ENCODE results near the gene ADAM23. TPM values are rescaled to one million over a fixed set of nuclear protein-coding genes. Genes with fewer than 3 reads are reported as not detected.

Gene ADAM23
- total and polyA plus RNA-seq, 8 donors, result 0.85 to 3.9 (median 1.4) TPM; not detected in 1

DNA sequence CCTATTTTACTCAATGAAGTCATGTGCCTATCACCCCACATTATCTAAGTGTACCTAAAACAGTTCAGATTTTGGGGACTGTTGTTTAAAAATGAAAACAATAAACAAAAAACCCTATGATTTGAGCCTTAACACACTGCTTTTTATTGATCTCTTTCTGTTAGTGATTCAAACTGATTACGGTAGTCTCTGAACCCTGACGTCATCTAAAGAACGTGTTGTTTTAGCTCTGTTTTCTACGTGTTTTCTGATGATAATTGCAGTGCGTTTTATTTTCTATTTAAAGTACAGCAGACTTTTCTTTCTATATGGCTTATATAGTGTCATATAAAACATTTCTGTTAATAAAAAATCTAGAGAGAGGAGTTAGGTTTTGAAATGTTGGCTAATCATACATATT lies 105.1 kb downstream of the ADAM23 start:
- H3K36me3 ChIP-seq, result no peaks in the 10 kb centered on the region
- H3K9me3 ChIP-seq, result no peaks in the 10 kb centered on the region
- no peaks in the 10 kb centered on the region for H3K4me1 ChIP-seq
- intact Hi-C loops (cut with DNase I; ENCODE audit: low total_unique reads), result no loop called here
- no peak overlapping the region for H3K27ac ChIP-seq
- no peak for TF ChIP-seq EP300 (IDR thresholded peaks at IDR 0.05)
- TF ChIP-seq POLR2AphosphoS5 (IDR thresholded peaks at IDR 0.05), result no peak
- no peak for TF ChIP-seq POLR2A (IDR thresholded peaks at IDR 0.05)
- TF ChIP-seq, protein P1, sequence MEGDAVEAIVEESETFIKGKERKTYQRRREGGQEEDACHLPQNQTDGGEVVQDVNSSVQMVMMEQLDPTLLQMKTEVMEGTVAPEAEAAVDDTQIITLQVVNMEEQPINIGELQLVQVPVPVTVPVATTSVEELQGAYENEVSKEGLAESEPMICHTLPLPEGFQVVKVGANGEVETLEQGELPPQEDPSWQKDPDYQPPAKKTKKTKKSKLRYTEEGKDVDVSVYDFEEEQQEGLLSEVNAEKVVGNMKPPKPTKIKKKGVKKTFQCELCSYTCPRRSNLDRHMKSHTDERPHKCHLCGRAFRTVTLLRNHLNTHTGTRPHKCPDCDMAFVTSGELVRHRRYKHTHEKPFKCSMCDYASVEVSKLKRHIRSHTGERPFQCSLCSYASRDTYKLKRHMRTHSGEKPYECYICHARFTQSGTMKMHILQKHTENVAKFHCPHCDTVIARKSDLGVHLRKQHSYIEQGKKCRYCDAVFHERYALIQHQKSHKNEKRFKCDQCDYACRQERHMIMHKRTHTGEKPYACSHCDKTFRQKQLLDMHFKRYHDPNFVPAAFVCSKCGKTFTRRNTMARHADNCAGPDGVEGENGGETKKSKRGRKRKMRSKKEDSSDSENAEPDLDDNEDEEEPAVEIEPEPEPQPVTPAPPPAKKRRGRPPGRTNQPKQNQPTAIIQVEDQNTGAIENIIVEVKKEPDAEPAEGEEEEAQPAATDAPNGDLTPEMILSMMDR (IDR thresholded peaks at IDR 0.05), result no peak
- DNase-seq, result no peak
- no peak overlapping the region for H3K4me3 ChIP-seq
- 68 to 83% (median 77%) methylated on average over 5 of the region's 5 CpGs for WGBS, 5 donors
- H3K27me3 ChIP-seq, result no peaks in the 10 kb centered on the region

DNA sequence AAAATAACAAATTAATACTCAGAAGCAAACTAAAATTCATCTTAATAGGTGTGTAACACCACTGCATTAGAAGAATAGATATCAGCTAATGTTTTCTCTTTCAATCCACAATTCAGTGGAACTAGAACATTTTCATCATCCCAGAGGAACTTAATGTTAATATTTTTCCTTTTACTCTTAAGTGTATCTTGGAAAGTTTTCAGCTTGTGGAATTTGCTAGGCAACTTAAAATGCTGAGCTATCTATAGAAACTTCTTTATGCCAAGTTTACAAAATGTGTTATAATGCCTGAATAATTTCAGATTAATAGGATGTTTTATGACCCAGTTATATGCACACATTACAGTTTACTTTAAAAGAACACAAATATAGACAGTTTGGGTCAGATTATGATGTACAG lies 112.4 kb downstream of the ADAM23 start:
- H3K36me3 ChIP-seq, result no peaks in the 10 kb centered on the region
- no peaks in the 10 kb centered on the region for H3K27me3 ChIP-seq
- H3K27ac ChIP-seq, result no peak overlapping the region
- H3K4me1 ChIP-seq, result no peaks in the 10 kb centered on the region
- intact Hi-C loops (cut with DNase I; ENCODE audit: low total_unique reads), result no loop called here
- no peak for TF ChIP-seq POLR2A (IDR thresholded peaks at IDR 0.05)
- no peak for TF ChIP-seq POLR2AphosphoS5 (IDR thresholded peaks at IDR 0.05)
- TF ChIP-seq, protein P1 (IDR thresholded peaks at IDR 0.05), result no peak
- no peak for TF ChIP-seq EP300 (IDR thresholded peaks at IDR 0.05)
- no peaks in the 10 kb centered on the region for H3K9me3 ChIP-seq
- DNase-seq, result peak in 1 of 2 donors; percentile 24
- no peak overlapping the region for H3K4me3 ChIP-seq

DNA sequence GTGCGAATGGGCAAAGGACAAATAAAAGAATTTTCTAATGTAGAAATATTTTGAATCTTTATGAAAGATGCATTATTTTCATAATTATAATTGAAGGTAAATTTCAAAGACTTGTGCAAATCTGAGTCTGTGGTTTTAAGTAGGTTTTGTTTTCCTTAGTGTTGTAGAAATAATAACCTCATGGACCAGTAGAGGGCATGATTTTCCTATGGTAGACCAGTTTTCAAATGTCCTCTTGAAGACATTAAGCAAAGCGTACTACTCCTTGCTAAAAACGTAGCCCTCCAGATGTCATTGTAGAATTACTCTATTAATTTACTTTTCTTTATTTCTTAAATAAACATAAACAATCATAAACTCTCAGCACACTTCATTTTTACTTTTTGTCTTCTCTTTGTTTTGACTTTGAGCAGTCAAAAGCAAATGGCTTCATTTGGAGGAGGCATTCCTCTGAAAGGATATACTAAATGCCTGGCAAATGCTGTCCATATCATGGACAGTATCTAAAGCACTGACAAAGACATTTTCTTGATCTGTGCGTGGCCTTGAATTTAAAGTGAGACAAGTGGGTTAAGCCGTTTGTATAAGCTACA lies 113.1 kb downstream of the ADAM23 start:
- Histone ChIP-seq H3K4me3 (no peak overlapping the region), H3K4me1 (no peaks in the 10 kb centered on the region), H3K27me3 (no peaks in the 10 kb centered on the region), H3K27ac (no peak overlapping the region), H3K36me3 (no peaks in the 10 kb centered on the region), H3K9me3 (no peaks in the 10 kb centered on the region)
- TF ChIP-seq EP300 (IDR thresholded peaks at IDR 0.05), result no peak
- TF ChIP-seq, protein P1 (IDR thresholded peaks at IDR 0.05), result peak in 2 of 7 experiments; percentile 15 to 16
- DNase-seq, result peak in 1 of 2 donors; percentile 59
- WGBS, 5 donors, result 57 to 59% (median 58%) methylated on average over 5 of the region's 5 CpGs
- intact Hi-C loops (cut with DNase I; ENCODE audit: low total_unique reads), result no loop called here

DNA sequence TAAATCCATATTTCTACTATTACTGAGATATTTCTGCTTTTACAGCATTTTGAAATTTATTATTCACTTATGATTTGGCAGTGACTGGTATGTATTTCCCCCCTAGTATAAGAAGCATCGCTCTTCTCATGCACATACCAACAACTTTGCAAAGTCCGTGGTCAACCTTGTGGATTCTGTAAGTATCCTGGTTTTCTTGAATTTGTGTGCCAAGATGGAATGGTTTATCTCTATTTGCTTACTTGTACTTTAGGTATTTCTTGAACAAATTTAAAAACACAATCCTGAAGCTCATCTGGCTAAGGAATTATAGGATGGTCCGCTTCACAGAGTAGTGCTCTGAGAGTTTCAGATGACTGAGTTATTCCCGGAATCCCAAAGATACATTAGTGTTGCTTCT lies 114.0 kb downstream of the ADAM23 start:
- Histone ChIP-seq H3K27ac (no peak overlapping the region), H3K4me1 (no peaks in the 10 kb centered on the region), H3K27me3 (no peaks in the 10 kb centered on the region), H3K36me3 (no peaks in the 10 kb centered on the region), H3K9me3 (no peaks in the 10 kb centered on the region), H3K4me3 (no peak overlapping the region)
- no peak for DNase-seq
- intact Hi-C loops (cut with DNase I; ENCODE audit: low total_unique reads), result no loop called here
- 88 to 93% (median 90%) methylated on average over 4 of the region's 4 CpGs for WGBS, 5 donors
- TF ChIP-seq, protein P1 (IDR thresholded peaks at IDR 0.05), result no peak
- TF ChIP-seq EP300 (IDR thresholded peaks at IDR 0.05), result no peak
- no peak for TF ChIP-seq POLR2AphosphoS5 (IDR thresholded peaks at IDR 0.05)
- TF ChIP-seq POLR2A (IDR thresholded peaks at IDR 0.05), result no peak
